Neutrophil (primary cell): ENCODE data around the gene ACKR2.

ENCODE experiments used
- H3K27ac ChIP-seq: fragments of 200-600 bp; sonication (generic); 2 replicates; pipeline ENCODE4 v1.5.1; 2016; ENCODE audit warnings: mild to moderate bottlenecking, moderate library complexity
- H3K27me3 ChIP-seq: fragments of 200-600 bp; sonication (generic); 2 replicates; pipeline ENCODE4 v1.6.0; 2016; ENCODE audit warnings: mild to moderate bottlenecking
- H3K36me3 ChIP-seq: fragments of 200-600 bp; sonication (generic); 2 replicates; pipeline ENCODE4 v1.5.1; 2017
- H3K4me1 ChIP-seq, 2 experiments: fragments of 200-600 bp in 1 of 2; sonication (generic) in 1 of 2; 1 replicate in 1 of 2; 2 replicates in 1 of 2; pipeline versions ENCODE4 v1.5.1 to v1.6.1; 2013 to 2016; ENCODE audit warnings: low read depth in 1 of 2, low read length in 1 of 2, mild to moderate bottlenecking in 1 of 2, moderate library complexity in 1 of 2; ENCODE audit not compliant: control insufficient read depth in 1 of 2, insufficient read depth in 1 of 2
- H3K4me3 ChIP-seq, 2 experiments: fragments of 200-600 bp in 1 of 2; sonication (generic) in 1 of 2; 1 replicate in 1 of 2; 2 replicates in 1 of 2; pipeline ENCODE4 v1.5.1; 2013 to 2016; ENCODE audit warnings: low read depth in 1 of 2, low read length in 1 of 2, mild to moderate bottlenecking in 1 of 2, moderate library complexity in 1 of 2
- H3K9me3 ChIP-seq: fragments of 200-600 bp; sonication (generic); 2 replicates; pipeline ENCODE4 v1.5.1; 2016
- CTCF ChIP-seq: fragments of 200-600 bp; sonication (generic); IDR thresholded peaks from 2 replicates; pipeline ENCODE4 v1.5.1; 2016; ENCODE audit warnings: antibody characterized with exemption

Gene ACKR2

GRCh38 chr3:42843713-42844411 lies 34.6 kb downstream of the ACKR2 start:
- Histone ChIP-seq H3K27me3 (no peaks in the 10 kb centered on the region), H3K9me3 (no peaks in the 10 kb centered on the region), H3K4me3 (no peak overlapping the region), H3K36me3 (no peaks in the 10 kb centered on the region), H3K27ac (no peak overlapping the region), H3K4me1 (peaks cover 6 to 11% of the 10 kb centered on the region in 2 experiments)
- no peak for TF ChIP-seq CTCF

DNA sequence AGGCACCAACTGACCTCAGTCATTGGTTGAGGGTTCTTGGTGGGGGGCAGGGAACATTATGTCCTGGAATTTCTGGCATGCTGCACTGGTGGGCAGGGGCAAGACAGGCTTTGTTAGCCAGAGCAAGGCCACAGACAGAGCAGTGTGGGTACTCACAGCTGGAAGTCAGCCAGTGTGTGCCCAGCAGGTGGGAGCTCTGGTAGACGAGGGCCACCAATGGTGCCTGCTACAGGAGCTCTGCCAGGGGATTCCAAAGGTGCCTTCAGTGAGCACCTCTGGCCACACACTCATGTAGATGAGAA lies 35.1 kb downstream of the ACKR2 start:
- no peak for TF ChIP-seq CTCF
- Histone ChIP-seq H3K27me3 (no peaks in the 10 kb centered on the region), H3K4me3 (no peak overlapping the region), H3K36me3 (no peaks in the 10 kb centered on the region), H3K4me1 (peaks cover 6 to 11% of the 10 kb centered on the region in 2 experiments), H3K9me3 (no peaks in the 10 kb centered on the region), H3K27ac (no peak overlapping the region)

DNA sequence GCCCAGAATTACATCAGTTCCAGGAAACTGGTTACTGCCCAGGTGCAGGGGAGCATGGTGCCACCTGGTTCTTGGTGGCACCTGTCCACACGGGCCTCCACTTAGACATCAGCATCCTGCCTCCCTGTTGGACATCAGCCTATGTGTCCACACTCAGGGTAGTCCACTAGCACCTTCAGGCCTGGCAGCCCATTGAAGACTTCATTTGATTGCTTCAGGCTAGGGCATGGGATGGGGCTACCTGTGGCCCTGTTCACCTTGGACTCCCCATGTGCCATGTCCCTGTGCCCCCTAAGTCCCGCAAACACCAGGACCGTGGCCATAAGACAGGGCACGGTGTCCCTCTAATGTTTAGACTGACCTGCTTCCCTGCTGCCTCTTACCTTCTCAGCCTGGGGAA lies 35.6 kb downstream of the ACKR2 start:
- H3K4me3 ChIP-seq = no peak overlapping the region
- peaks cover 6 to 11% of the 10 kb centered on the region in 2 experiments for H3K4me1 ChIP-seq
- no peaks in the 10 kb centered on the region for H3K27me3 ChIP-seq
- TF ChIP-seq CTCF = no peak
- H3K9me3 ChIP-seq = no peaks in the 10 kb centered on the region
- H3K27ac ChIP-seq = no peak overlapping the region
- no peaks in the 10 kb centered on the region for H3K36me3 ChIP-seq

DNA sequence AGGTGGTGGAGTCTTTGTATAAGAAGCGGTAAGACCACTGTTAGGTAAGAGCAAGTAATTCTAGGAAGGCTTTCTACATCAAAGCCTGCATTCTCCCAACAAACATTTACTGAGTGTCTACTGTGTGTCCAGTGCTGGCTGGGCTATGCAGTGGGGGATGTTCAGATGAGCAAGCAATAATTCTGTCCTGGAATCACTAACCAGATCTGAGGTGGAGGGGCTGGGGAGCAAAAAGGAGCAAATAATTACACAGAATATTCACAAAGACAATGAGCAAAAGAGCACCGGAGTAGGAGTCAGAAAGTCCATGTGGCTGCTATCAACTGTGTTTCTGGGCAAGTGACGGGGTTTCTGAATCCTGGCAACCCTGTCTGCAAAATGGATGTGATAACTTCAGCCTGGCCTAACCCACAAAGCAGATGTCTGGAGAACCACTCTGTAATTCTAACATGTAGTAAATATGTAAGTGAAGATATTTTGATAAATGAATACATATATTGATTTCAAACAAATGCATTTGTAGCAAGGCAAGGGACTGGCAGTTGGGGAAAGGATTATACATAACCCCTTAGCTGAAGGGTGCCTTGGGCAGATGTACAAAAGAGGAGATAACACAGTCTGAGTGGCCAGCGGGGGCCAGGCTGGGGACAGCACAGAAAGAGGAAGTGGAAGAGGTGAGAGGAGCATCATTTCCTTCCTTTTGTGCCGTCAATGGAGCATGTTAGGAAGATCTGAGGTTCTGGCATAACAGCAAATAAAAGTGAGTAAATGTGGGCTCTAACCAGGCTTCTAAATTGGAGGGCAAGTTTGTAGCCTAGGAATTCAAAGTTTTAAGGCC lies 37.7 kb downstream of the ACKR2 start:
- no peaks in the 10 kb centered on the region for H3K27me3 ChIP-seq
- H3K9me3 ChIP-seq = no peaks in the 10 kb centered on the region
- H3K27ac ChIP-seq = peak overlapping the region; percentile 72

DNA sequence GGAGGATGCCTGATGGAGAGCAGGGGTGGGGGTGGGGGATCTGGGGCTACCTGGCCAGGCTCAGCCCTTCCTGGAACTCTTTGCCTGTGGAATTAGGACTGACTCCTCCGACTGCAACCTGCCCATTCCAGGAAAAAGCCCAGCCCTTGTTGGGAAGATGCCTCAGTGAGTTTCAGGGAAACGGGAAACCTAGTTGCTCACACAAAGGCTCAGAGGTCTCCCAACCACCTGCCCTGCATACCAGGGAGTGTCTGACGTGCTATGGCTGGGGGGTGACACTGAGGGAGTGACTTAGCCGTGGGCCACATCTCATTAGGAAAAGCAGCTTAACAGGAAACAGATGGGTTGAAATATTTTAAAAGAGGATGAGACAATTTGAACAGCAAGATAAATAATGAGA lies 38.5 kb downstream of the ACKR2 start:
- Histone ChIP-seq H3K4me3 (no peak overlapping the region), H3K9me3 (no peaks in the 10 kb centered on the region), H3K27ac (peak overlapping the region; percentile 72), H3K27me3 (no peaks in the 10 kb centered on the region), H3K4me1 (peaks cover 6 to 11% of the 10 kb centered on the region in 2 experiments), H3K36me3 (no peaks in the 10 kb centered on the region)
- TF ChIP-seq CTCF = no peak

More for the DNA sequence above, 37.7 kb downstream of the ACKR2 start:
- no peak for TF ChIP-seq CTCF
- H3K36me3 ChIP-seq = no peaks in the 10 kb centered on the region
- H3K4me1 ChIP-seq = peaks cover 6 to 11% of the 10 kb centered on the region in 2 experiments
- H3K4me3 ChIP-seq = no peak overlapping the region
